Left forelimb (tissue), 1 donor: ENCODE measurements around the gene MRPL21.
"Not testable (repeated sequence)": the region's sequence is repeated elsewhere in the genome, so short reads cannot be mapped to it uniquely, and the experiment has no call there.

Experiments
- DNase-seq: peaks from one replicate; pipeline ENCODE4 v3.0.0-alpha.2; 2018; ENCODE audit warnings: low spot score

MRPL21 gene

DNA sequence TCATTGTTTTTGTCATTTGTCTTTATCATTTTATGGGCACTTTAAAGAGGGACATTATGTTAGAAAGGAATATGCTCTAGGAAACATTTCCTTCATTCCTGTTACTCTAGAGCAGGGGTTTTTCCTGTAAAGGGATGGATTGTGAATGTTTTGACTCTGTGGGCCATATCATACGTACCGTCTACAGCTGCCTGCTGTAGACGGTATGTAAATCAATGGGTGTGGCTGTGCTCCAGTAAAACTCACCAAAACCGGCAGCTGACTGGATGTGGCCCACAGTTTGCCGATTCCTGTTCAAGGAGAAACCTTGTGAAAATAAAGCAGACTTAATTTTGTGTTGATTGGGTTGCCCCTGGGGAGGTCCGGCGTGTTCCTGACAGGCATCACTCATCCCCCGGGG lies 7.3 kb upstream of the MRPL21 start:
- no peak for DNase-seq

DNA sequence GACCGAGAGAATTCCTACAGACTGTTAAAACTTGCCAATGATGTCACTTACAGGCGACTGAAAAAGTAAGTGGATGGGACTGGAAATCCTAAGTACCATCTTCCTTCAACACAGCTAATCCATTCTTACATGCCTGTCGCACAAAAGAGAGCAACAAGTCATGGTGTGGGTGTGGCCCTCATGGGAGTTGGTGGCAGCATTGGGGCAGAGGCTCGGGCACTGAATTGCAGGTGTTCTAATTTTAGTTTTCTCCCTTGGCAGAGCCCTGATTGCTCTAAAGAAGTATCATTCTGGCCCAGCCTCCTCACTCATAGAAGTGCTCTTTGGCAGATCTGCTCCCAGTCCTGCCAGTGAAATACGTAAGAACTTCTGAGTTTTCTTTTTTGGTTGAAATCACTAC lies 4.6 kb upstream of the MRPL21 start:
- DNase-seq = no peak

DNA sequence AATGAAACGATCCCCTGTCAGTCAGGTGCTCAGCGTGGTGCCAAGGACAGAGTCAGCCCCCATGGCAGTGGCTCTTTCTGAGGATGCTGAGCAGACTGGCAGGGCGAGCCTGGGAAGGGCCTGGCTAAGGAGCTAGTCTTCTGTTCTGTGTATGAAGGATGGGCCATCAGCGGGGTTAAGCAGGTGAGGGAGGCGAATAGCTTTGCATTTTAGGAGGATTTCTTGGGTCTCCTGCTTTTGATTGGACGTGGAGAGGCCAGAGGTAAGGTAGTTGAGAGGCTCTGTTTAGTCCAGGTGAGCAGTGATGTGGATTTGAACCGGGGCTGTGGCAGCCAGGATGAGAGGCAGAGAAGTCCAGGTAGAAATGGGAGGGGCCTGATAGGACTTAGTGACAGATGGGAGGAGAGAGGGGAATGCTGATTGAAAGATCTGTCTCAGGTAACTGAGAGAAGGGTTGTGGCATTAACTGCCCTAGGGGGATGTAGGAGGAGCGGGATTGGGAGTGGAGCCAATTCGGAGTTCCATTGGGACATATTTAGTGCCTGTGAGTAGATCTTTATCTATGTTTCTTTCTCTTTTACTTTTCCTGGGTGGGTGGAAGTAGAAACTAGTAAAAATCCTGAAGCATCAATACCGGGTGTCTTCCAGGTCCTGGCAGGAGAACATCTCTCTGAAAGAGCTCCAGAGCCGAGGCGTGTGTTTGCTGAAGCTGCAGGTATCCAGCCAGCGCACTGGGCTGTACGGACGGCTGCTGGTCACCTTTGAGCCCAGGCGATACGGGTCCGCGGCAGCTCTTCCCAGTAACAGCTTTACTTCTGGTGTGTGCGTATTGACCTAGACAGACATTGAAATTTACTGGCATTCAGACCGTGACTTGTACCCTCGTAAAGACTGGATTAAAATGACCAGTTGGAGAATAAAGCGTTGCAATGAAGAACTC lies 2.1 kb upstream of the MRPL21 start:
- DNase-seq = no peak

DNA sequence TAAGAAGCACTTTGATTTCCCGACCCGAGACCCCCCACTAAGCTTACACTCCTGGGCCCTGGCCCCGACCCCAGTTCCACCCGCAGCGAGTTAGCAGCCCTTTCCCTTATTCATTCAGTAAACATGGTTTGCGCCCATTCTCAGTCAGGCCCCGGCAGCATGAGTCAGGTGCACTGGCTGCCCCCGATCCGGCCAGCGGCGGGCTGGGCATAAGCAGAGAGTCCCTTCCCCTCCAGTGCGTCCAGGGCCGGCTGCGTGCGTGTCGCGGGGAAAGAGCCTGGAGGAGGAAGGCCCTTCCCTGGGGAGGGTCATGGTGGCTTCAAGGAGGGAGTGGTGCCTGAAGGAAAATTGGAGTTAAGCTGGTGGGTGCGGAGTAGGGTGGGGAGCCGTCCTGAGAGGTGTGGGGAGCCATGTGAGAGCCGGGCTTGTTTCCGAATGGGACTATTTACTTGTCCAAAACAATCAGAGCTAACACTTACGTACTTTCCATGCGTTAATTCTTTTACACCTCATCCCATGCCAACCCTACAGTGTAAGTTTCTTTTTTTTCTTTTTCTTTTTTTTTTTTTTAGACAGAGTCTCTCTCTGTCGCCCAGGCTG lies 716 bp upstream of the MRPL21 start:
- DNase-seq = peak; percentile 74

DNA sequence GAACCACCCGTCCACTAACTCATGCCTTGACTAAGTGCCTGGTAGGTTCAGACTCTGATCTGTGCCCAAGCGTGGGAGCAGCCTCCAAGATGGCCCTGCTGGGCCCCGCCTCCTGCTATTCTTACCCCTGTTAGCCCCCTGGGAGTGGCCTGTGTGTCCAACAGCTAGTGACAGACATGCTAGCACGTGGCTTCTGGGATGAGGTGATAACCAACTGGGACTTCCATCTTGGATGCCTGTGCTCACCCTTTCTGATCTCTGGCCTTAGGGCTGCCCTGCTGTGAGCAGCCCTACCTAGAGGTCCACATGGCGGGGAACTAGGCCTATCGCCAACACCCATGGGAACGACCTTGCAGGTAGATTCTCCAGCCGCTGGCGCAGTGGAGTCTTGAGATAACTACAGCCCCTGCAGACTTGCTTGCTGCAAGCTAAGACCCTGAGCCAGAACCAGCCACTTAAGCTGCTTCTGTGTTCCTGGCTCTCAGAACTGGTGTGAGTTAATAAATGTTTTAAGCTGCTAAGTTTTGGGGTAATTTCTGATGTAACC lies 2.7 kb downstream of the MRPL21 start:
- DNase-seq = no peak

DNA sequence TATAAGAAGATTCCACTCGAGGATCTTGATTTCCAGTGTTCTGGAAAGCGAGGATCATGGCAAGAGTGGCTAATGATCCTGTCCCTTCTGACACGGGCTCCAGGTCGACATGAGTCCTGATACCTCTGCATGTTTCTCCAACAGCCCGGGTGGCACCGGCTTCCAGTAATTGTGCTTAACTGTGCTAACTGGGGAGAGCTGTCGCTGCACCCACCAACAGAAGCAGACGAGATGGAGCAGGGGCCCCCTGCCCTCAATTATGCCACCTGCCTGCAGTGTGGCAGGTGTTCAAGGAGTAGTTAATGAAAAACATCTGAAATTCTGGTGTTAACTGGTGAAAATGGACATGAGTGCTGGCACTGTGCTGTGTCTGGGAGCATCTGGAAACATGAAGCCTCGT lies 6.2 kb downstream of the MRPL21 start:
- DNase-seq = no peak

DNA sequence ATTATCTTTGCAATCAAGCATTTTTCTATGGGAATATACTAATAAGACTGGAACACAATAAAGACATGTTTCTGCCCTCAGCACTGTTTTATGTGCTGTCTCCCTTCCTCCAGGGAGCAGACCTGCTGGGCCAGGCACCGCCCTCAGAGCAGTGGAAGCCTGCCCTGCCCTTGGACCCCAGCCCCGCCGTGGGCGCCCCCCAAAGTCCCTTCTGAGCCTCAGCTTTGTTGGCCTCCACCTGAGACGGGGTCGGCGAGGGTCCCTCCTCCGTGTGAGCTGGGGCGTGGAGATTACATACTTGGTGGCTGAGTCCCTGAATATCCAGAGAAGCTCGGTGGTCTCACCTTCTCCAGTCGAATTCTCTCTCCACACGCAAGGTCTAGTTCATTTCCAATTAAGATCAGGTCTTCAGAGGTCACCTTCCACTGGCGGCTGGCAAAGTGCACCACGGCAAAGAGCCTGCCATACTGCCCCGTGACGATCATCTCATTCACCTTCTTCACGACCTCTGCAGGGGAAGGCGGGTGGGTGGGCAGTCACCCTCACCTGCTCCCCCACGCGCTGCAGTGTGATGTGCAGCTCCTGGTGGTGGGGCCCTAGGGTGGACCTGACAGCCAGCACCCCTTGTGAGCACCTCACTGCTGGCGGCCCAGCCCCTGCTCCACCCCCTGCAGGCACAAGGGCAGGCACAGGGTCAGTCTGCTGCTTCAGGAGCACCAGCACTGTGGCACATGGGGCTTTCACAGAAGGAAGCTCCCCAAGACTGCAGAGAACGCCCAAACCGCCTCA lies 7.3 kb downstream of the MRPL21 start:
- DNase-seq = no peak

DNA sequence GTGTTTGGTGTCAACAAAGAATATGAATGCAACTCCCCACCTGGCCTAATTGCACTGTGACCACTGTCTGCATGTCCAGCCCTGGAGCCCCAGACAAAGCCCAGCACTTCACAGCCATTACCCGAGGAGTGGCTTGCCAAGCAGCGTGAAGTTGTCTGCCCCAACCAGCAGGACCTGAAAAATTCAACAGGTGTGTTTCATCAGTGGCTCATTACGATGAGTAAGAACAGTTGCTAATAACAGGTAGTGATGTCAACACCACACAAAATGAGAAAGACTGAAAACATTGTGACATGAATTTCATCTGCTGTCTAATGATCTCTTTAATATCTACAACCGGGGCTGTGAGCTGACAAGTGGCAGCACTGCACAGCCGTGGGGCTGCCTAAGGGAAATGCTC lies 10.3 kb downstream of the MRPL21 start:
- DNase-seq = no peak

DNA sequence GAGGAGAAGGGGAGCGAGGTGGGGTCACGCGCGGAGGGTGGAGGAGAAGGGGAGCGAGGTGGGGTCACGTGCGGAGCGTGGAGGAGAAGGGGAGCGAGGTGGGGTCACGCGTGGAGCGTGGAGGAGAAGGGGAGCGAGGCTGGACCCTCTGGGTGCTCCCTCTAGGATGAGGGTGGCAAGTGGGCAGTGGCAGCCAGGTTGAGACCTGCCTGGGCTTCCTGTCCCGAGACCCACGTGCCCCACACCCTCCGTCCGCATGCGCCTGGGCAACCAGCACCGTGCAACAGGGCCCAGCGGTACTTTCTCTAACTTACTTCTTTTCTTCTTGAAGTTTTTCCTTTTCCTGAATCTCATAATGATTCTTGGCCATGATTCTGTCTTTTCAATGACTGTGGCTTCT lies 11.1 kb downstream of the MRPL21 start:
- DNase-seq = no peak

DNA sequence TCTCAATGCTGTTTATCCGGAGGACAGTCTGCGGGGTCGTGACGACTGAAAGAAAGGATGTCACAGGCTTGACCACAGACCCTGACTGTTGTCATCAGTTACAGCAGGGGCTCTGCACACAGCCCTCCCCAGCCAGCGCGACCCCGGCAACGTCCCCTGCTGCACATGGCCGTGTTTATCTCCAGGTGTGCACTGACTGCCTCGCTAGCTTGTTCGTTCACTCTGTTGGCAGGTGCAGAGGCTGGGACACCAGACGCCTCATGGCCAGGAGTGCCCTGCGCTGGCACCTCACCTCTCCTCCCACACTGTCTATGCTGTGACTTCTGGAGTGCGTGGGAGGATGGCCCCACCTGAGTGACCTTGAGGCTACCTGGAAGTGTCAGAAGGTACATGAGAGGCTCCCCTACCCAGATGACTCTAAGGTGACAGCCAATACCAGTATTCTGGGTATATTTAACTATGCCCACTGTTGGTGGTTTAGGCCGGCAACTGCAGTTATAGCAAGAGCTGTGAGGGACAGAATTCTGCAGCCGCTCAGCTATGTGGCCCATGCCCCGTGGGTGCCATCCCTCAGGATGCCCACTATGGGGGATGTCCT lies 12.2 kb downstream of the MRPL21 start:
- no peak for DNase-seq

DNA sequence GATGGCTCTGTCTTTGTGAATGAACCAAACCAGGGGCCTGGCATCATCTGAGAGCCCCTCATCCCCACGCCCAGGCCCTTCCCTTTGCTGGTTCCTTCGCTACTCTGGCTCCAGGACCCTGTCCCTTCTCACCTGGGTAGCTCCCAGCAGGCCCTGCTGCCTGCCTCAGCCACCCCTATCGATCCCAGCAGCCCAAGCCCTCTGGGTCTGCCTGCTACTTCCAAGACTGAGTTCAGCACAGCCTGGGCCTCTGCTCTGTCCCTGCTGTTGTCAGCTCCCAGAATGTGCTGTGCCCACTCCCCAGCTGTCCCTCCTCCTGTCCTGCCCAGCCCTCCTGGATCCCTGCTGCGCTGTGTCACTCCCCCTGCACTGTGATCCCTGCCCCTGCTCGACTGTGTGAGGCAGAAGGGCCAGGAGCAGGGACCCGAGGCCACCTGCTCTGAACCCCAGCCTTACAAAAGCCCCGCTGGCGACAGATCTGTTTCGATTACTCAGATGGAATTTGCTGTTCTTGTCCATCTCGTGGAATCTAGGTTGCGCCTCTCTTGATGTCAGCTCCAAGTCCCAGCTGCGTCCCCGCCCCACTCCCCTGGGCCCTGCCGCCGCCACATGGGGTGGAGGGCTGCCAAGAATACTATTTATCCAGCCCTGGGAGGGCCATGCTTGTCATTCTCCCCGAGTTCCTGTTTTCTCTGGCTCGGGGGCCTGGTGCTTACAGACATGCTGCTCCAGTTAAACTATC lies 13.0 kb downstream of the MRPL21 start:
- peak; percentile 89 for DNase-seq

DNA sequence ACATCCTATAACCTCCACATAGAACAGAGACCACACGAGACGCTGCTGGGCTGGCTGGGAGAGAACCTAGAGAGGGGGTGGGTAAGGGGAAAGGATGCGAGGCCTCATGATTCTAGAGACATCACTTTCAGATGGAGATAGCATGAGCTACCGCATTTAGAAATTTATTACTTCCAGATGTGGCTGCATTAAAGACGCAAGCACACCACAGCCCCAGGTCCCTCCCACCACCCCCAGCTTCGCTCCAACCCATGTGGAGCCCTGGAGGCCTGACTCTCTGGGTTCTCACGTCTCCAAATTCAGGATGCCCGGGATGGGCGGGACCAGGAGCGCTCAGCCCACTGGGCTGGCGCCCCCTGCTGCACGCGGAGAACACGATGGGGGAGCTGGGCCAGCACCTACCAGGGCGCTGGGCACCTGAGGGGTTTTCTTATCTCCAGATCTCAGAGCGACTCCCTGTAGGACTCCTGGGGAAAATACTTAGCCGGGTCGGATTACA lies 13.6 kb downstream of the MRPL21 start:
- peak; percentile 81 for DNase-seq

DNA sequence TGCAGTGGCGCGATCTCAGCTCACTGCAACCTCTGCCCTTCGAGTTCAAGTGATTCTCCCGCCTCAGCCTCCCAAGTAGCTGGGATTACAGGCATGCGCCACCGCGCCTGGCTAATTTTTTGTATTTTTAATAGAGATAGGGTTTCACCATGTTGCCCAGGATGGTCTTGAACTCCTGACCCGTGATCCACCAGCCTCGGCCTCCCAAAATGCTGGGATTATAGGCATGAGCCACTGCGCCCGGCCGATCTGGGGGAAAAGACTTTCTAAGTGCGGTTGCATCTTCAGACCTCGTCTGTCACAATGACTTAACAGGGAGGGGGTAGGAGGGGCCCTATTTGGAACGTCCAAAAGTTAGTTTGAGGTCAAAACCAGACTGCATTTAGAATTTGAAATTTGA lies 18.8 kb downstream of the MRPL21 start:
- DNase-seq = not testable (repeated sequence)

DNA sequence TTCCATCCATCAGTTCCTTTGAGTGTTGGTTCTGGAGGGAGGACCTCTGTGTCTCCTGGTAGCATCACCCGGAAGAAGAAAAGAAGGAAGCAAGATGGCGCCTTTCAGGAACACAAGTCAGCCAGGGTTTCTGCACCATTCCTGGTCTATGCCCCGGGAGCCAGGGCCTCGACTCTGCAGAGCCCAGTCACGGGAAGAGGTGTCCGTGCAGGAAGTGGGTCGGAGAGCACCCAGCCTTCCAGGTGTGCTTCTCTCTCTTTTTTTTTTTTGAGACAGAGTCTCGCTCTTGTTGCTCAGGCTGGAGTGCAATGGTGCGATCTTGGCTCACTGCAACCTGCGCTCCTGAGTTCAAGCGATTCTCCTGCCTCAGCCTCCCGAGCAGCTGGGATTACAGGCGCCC lies 21.2 kb downstream of the MRPL21 start:
- no peak for DNase-seq

DNA sequence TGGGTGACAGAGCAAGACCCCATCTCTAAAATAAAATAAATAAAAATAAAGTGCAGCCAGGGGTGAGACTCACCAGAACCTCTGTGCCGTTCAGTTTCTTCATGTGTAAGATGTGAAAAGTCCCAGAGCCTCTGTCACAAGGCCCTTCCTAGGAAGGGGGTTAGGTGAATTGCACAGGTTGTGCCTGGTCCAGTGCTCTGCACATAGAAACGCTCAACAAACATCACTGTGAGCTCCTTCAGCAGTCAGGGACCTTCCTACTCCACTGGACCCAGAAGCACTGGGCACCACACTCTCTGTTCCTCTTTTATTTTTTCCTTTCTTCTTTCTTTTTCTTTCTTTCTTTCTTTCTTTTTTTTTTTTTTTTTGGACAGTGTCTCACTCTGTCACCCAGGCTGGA lies 22.3 kb downstream of the MRPL21 start:
- no peak for DNase-seq

DNA sequence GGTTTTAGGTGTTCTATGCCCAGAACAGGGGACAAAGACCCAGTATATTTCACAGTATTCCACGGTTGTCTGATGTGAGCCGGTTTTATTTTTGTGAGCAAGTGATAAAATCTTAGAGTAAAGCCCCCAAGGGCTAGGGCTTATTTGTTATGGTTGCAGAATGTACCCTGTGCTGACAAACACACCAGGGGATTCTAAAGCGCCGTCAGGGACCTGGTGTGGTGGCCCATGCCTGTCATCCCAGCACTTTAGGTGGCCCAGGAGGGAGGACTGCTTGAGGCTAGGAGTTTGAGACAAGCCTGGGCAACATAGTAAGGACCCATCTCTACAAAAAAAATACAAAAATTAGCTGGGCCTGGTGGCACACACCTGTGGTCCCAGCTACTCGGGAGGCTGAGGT lies 22.8 kb downstream of the MRPL21 start:
- no peak for DNase-seq

DNA sequence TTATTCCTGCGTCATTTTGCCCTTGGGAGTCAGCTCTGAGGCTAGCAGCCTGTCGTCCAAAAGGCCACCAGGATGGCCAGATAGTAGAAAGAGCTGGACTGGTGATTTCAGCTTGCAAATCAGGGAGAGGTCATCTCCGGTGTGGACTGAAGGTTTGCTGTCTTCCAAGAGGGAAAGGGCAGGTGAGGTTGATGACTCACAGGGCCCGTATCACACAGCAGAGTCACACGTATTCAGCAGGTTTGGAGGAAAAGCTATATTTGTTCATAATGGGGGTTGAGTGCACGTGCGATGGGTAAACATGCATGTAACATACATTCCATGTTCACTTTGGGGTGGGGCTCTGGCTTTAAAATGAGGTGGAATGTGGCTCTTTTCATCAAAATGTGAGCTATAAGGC lies 25.6 kb downstream of the MRPL21 start:
- DNase-seq = no peak

DNA sequence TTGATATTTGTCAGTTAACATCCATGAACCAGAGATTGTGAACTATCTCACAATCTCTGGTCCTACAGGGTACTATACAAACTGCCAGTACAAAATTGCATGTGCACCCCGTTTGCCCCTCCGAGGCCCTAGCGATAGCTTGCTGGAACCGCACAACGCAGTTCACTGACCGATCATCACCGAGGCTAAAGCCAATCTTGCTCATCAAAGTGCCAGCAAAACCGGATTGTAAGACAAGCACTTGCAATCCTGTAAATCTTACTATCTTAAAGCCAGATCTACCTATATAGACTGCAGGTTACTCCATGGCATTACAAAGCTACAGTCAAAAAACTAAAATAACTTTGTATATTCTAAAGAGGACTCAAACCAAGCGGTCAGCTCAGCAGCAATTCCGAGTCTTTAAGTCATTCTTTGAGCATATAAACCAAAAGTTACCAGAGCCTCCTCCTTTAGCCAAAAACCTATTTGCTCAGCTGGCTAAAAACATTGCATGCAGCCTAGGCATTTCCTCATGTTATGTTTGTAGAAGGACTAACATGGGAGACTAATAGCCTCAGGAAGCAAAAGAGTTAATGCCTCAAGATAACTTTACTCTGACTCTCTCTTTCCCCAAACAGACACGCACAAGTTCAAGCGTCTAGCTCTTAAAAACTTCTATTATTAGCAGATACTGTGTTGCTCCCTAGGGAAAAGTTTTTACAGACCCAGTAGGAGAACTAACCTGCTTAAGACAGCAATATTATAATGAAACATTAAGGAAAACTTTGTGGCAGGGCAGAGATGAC lies 31.2 kb downstream of the MRPL21 start:
- DNase-seq = no peak

DNA sequence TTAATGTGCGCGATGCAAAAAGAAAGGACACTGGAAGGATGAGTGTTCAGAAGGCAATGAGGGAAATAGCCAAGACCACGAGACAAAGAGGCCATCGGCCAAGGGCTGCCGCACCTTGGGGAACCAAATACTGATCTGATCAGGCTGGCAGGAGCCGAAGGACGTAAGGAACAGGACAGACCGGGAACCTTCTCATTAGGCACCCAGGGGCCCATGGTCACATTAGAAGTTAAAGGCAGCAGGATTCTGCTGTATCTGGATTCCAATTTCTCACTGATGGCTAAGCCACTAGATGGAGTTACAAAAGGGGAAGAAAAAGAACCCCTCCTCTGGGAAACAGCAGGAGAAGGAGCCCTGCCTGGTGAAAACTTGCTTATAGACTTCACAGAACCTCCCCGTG lies 33.2 kb downstream of the MRPL21 start:
- DNase-seq = no peak

DNA sequence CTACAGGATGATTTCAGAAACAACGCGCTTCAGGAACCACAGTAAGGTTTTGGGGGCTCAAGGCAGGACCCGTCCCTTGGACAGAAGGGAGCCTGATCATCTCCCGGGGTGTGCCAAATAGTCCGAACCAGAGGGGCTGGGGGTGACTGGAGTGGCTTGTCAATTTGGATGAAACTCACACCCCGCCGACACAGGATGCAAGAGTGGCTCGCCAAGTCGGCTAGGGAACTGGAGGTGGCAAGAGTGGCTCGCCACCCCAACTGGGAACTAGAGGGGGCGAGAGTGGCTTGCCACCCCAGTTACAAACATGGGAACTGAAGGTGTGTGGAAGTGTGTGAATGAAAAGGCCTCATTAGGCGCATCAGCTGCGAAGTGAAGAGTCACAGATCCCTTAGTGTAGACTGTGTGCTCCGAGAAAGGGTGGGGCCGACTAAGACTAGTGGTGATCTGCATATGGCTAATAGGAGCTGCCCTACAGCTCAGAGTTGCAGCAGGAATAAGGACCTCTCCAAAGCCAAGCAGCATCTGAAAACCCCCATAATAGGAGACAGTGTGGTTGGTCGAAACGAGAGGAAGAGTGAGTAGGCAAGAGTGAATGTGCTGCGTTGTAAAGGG lies 35.3 kb downstream of the MRPL21 start:
- no peak for DNase-seq
